AG10803 (cell line): ENCODE measurements around the gene ATP9A.
"Not testable (repeated sequence)": the region's sequence is repeated elsewhere in the genome, so short reads cannot be mapped to it uniquely, and the experiment has no call there.

Experiments
- DNase-seq: peaks from one replicate; pipeline ENCODE4 v3.0.0; 2010; ENCODE audit warnings: low read depth
- H3K4me3 ChIP-seq: 2 replicates; pipeline ENCODE4 v1.5.1; 2011; ENCODE audit warnings: mild to moderate bottlenecking, low read length, control low read depth
- TF ChIP-seq, protein P1 (sequence below): conservative IDR thresholded peaks from 2 replicates; pipeline ENCODE4 v1.5.1; 2011; ENCODE audit warnings: mild to moderate bottlenecking, low read length, control low read depth, inconsistent platforms

ATP9A gene

DNA sequence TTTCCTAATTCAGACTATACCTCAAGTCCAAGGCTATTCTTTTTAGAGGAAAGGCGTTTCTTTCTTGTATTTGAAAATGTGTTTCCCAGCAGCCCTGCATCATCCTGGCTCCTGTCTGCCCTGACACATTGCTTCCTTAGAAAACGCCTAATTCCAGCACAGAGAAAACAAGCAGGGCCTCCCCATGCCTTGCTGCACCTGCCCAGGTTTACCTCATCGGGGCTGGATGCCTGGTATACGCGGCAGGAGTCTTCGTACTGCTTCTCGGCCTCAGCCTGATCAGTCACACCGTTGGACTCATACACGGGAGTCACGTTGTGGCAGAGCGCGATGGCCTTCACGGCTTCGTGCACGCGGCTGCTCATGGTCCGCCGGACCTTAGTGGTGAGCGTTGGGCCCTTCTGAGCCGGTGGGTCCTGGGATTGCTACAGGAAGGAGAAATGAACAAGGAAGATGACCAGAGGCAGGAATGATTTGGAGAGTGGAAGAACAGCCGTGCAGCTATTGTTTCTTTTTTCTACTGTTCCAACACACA lies 111.4 kb downstream of the ATP9A start:
- DNase-seq = no peak
- TF ChIP-seq, protein P1, sequence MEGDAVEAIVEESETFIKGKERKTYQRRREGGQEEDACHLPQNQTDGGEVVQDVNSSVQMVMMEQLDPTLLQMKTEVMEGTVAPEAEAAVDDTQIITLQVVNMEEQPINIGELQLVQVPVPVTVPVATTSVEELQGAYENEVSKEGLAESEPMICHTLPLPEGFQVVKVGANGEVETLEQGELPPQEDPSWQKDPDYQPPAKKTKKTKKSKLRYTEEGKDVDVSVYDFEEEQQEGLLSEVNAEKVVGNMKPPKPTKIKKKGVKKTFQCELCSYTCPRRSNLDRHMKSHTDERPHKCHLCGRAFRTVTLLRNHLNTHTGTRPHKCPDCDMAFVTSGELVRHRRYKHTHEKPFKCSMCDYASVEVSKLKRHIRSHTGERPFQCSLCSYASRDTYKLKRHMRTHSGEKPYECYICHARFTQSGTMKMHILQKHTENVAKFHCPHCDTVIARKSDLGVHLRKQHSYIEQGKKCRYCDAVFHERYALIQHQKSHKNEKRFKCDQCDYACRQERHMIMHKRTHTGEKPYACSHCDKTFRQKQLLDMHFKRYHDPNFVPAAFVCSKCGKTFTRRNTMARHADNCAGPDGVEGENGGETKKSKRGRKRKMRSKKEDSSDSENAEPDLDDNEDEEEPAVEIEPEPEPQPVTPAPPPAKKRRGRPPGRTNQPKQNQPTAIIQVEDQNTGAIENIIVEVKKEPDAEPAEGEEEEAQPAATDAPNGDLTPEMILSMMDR = no peak
- H3K4me3 ChIP-seq = no peak overlapping the region

DNA sequence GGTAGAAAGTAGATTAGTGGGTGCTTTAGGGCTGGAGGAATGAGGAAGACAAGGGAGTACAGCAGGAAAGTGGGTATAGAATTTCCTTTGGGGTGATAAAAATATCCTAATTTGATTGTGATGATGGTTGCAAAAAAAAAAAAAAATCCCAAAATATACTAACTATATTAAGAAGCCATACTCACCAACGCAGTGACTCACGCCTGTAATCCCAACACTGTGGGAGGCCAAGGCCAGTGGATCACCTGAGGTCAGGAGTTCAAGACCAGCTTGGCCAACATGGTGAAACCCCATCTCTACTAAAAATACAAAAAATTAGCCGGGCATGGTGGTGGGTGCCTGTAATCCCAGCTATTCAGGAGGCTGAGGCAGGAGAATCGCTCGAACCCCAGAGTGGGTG lies 112.1 kb downstream of the ATP9A start:
- not testable (repeated sequence) for H3K4me3 ChIP-seq

GRCh38 chr20:51654495-51654894 lies 113.7 kb downstream of the ATP9A start:
- TF ChIP-seq, protein P1 = no peak
- no peak for DNase-seq
- no peak overlapping the region for H3K4me3 ChIP-seq

More for the DNA sequence above, 112.1 kb downstream of the ATP9A start:
- DNase-seq = not testable (repeated sequence)

DNA sequence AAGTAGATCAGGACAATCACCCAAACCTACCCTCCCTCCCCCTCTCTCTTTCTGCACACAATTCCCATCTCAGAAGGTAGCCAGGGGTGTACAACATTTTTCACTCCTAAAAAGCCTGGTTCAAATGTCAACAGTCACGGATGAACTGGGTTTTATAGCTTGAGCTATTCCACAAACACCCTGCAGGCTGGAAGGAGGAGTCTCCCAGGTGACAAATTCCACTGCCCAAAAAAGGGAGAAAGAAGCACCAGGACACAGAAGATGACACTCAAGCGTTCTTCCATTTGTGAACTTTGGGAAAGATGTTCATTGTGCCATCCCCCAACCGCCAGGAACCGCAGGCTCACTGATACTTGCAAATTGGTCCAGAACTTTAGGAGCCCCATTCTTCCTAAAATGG lies 114.1 kb downstream of the ATP9A start:
- TF ChIP-seq, protein P1 = no peak
- H3K4me3 ChIP-seq = no peak overlapping the region
- no peak for DNase-seq

GRCh38 chr20:51653226-51653625 lies 115.0 kb downstream of the ATP9A start:
- DNase-seq = no peak
- TF ChIP-seq, protein P1 = no peak
- H3K4me3 ChIP-seq = no peak overlapping the region

DNA sequence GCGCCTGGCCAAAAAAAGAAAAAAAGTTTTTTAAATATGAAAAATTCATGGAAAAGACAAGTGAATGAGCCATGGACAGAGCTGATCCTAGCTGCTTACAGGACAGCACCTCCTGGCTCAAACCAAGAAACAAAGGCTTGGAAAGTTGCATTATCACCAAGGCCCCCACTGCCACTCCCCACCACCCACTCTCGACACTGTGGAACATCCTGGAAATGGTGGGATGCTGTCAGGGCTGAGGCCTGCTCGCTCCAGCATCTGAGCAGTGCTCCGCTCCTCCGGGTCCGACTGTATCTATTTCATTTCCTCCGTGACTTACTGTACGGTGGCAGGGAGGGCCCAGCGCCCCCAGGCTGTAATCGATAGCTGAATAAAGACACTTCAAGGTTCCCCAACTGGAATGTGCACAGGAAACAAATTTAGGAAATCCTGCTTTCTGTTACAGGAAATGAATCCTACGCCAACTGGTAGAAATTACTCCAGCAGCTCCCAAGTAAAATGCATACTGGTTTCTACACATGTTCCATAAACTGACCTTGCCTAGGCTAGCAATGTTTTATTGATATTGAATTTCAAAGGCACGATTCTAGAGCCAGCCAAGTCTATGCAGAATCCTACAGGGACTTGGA lies 116.2 kb downstream of the ATP9A start:
- TF ChIP-seq, protein P1 = no peak
- H3K4me3 ChIP-seq = no peak overlapping the region
- no peak for DNase-seq

- no peak overlapping the region for H3K4me3 ChIP-seq
- peak; percentile 68 for DNase-seq
- TF ChIP-seq, protein P1 = no peak
Observed at GRCh38 chr20:51650685-51651134, 117.5 kb downstream of the ATP9A start.
